ENCODE results near the gene ENDOG.

The ENDOG gene

GRCh38 chr9:128800061-128800460 is 18.2 kb upstream of the ENDOG start:
- DNase-seq (ENCODE audit: low read depth in 2 of 2), result no peak

- no peak for DNase-seq (ENCODE audit: low read depth in 2 of 2)
These were observed 15.8 kb upstream of the ENDOG start for GRCh38 chr9:128802482-128802881.

DNA sequence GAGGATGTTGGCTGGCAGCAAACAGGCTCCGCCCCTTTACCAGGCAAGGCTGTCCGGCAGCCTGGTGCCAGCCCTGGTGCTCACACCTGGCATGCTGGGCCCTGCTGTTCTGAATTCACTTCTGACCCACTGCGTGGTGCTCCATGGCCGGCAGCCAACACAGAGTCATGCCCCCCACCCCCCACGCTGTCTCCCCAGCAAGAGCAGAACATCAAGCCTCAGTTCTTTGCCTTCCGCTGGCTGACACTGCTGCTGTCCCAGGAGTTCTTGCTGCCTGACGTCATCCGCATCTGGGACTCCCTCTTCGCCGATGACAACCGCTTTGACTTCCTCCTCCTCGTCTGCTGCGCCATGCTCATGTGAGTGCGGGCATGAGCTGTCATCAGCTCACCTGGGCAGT is 12.6 kb upstream of the ENDOG start:
- DNase-seq (ENCODE audit: low read depth in 2 of 2), result no peak

DNA sequence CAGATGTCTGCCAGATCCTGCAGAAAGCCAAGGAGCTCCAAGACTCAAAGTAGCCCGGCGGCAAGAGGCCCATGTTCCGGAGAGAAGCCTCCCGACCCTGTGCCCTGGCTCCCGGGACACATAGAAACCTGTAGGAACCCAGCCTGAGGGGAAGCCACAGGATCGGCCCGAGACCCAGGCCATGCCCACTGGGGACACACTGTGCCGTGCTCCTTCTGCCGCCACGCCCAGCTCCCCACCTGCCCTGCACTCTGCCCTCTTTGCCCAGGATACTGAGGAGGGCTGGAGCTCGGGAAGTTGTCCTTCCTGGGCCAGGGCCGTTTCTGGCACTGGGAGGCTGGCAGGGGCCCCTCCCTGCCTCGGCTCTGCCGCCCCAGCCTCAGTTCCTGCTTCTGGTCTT is 10.5 kb upstream of the ENDOG start:
- no peak for DNase-seq (ENCODE audit: low read depth in 2 of 2)

GRCh38 chr9:128808543-128808942 is 9.8 kb upstream of the ENDOG start:
- DNase-seq (ENCODE audit: low read depth in 2 of 2), result no peak

DNA sequence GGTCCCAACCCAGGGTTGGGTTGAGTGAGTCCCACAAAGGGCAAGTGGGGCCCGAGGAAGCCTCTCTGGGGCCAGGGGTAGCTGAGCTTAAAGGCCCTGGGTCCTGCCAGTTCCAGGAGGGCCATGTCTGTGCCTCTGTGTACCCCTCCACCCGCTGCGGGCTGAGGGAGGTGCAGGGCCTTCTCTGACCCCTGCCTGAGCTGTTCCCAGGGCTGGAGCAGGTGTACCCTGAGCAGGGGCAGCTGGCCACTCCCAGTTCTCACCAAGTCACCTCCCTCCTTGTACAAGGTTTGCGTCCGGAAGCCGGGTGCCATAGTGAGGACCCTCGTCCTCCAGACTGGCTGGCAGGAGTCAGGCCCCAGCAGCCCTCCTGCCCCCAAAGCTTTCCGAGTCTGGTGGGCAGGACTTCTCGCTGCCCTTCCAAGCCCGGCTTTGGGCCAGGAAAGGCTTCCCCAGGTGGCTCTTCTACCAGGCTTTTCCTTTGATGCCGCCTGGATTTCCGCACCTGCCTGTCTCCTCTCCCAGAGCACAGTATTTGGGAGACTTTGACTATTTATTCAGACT is 9.2 kb upstream of the ENDOG start:
- no peak for DNase-seq (ENCODE audit: low read depth in 2 of 2)

- no peak for DNase-seq (ENCODE audit: low read depth in 2 of 2)
These were observed 8.5 kb upstream of the ENDOG start for GRCh38 chr9:128809831-128810230.

DNA sequence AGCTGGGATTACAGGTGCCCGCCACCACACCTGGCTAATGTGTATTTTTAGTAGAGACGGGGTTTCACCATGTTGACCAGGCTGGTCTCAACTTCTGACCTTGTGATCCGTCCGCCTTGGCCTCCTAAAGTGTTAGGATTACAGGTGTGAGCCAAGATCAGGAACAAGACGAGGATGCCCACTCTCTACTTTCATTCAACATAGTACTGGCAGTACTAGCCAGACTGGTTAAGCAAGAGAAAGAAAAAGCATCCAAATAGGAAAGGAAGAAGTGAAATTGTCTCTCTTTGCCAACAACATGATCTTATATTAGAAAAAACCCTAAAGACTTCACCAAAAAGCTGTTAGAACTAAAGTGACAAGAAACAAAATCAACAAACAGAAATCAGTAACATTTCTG is 7.4 kb upstream of the ENDOG start:
- DNase-seq (ENCODE audit: low read depth in 2 of 2), result no peak

DNA sequence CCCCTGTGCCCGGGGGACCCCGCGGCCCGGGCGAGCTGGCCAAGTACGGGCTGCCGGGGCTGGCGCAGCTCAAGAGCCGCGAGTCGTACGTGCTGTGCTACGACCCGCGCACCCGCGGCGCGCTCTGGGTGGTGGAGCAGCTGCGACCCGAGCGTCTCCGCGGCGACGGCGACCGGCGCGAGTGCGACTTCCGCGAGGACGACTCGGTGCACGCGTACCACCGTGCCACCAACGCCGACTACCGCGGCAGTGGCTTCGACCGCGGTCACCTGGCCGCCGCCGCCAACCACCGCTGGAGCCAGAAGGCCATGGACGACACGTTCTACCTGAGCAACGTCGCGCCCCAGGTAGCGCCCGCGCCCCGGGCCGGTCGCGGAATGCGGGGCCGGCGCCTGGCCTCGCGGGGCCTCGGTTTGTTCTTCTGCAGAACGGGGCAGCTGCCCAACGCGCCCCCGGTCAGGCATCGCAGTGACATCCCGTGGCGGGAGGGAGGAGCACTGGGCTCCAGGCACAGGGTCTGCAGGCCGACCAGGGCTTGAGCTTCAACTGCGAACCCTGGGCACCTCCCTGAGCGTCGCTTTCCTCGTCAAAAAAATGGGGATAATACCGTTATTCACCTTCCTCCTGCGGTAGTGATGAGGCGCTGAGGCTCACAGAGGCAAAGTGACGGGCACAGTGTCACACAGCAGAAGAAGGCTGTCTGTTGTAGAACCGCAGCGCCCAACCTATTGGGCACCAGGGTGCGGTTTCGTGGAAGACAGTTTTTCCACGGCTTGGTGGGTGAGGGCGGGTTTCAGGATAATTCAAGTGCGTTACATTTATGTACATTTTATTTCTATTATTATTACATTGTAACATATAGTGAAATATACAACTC is 777 bp downstream of the ENDOG start:
- no peak for DNase-seq (ENCODE audit: low read depth in 2 of 2)

GRCh38 chr9:128819716-128820664 is 1.7 kb downstream of the ENDOG start:
- no peak for DNase-seq (ENCODE audit: low read depth in 2 of 2)

- no peak for DNase-seq (ENCODE audit: low read depth in 2 of 2)
These were observed 2.6 kb downstream of the ENDOG start for GRCh38 chr9:128820665-128821583.

GRCh38 chr9:128821584-128822406 is 3.5 kb downstream of the ENDOG start:
- DNase-seq (ENCODE audit: low read depth in 2 of 2), result no peak

DNA sequence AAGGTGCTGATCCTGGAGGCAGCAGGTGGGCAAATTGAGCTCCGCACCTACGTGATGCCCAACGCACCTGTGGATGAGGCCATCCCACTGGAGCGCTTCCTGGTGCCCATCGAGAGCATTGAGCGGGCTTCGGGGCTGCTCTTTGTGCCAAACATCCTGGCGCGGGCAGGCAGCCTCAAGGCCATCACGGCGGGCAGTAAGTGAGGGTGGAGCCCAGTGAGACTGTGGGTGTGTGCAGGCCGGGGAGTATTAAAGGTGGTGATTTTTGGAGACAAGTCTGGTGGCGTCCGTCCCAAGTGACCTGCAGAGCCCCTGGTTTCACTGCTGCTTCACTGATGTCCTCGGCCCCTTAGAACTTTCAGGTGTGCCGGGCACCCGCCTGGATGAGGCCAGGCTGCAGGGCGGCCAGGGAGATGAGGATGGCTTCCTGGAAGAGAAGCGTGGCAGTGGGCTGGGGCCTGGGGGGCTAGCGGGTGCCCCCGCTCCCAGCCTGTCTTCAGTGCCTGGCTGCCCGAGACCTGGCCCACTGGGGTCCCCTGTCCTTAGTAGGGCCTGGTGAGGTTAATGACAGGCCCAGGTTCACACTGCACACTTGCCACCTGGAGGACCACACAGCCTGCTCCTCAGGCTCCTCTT is 4.2 kb downstream of the ENDOG start:
- no peak for DNase-seq (ENCODE audit: low read depth in 2 of 2)

GRCh38 chr9:128823362-128823902 is 5.1 kb downstream of the ENDOG start:
- no peak for DNase-seq (ENCODE audit: low read depth in 2 of 2)

DNA sequence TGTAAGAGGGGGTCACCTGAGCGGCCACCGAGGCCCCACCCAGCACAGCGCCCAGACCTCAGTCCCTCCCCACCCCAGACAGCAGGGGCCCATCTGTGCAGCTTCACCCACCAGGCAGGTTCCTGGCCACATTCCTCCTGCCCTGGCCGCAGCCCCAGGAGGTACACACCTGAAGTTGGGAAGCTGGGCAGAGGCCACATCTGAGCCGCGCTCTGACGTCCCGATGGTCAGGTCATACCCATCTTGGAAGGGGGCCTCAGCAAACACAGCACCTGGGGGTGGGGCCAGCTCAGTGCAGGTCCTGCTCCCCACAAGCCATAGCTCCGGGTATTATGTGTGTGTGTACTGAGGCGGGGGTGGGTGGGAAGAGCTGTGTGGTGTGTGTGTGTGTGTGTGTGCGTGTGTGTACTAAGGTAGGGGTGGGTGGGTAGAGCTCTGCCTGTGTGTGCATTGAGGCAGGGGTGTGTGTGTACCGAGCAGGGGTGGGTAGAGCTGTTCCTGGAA is 5.7 kb downstream of the ENDOG start:
- DNase-seq (ENCODE audit: low read depth in 2 of 2), result no peak

DNA sequence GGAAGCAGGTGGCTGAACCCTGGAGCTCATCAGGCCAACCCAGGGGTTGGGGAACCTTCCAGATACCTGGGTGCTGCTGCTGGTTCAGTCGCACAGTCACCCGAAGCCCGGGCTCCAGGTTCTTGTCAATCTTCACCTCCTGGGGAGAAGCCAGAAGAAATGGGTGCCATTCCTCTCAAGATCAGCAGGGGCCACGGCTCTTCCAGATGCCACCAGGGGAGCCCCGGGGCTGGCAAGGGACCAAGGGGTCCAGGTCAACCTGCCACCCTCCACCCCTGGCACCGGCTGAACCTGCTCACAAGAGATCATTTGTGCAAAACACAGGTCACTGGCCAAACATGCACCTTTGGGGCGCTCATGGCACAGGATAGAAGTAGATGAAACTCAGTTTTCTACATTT is 6.6 kb downstream of the ENDOG start:
- DNase-seq (ENCODE audit: low read depth in 2 of 2), result no peak

DNA sequence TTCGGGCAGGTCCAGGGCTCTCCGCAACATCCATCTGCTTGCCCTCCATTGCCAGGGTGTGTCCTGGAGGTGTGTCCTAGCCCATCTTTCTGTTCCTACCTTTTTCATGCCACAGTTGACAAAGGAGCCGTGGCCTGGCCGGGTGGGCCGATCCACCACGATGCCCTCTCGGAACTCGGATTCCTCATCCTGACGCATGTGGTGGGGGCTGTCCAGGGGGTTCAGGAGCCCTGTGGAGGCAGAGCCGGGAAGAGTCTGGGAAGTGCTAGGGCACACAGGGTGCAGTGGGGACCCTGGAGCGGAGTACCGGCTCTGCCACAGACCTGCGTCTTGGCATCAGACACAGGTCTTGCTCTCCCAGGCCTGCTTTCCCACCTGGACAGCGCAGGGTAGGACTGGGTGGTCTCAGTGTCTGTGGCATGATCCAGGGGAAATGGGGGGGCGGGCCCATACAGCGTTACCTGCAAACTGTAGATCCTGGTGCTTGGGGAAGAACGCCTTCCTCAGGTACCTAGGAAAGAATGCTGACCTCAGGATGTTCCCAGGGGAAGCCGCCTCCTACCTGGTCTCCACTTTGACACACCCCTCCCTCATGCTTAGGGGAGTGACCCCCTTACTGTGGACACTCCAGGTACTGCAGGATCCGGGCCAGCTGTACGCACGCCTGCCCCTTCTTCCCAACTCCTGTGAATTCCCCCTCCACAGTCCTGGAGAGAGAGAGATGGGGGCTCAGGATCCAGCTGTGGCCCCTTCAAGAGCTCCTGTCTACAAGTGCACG is 7.8 kb downstream of the ENDOG start:
- no peak for DNase-seq (ENCODE audit: low read depth in 2 of 2)

- no peak for DNase-seq (ENCODE audit: low read depth in 2 of 2)
These were observed 10.0 kb downstream of the ENDOG start for GRCh38 chr9:128828267-128828666.
